ENCODE results near the gene RAI14. TPM values are rescaled to one million over a fixed set of nuclear protein-coding genes. Genes with fewer than 3 reads are reported as not detected.
"Not testable (repeated sequence)": the region's sequence is repeated elsewhere in the genome, so short reads cannot be mapped to it uniquely, and the experiment has no call there.

RAI14 gene
- total RNA-seq, 1 experiment from 2014 or later, result 71.5 TPM

DNA sequence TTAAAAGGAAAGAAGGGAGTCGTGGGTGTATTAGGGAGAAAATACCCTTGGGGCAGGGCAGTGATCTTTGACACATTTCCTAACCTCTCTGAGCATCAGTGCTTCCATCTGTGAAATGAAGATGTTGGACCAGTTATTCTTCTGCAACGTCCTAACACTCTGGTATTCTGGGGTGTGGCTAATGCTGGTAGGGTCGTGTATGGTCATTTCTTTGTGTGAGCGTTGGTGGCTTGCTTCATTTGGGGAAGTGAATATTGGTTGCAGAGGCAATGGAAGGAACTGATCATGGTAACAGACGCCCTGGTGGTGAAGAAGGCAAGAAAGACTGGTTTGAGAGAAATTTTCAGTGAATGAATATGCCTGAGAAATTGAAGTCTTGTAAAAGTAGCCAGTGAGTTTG, 114.9 kb downstream of the RAI14 start:
- Mint-ChIP-seq H3K27me3 (ENCODE audit: insufficient read depth, unreplicated experiment) (no peaks in the 10 kb centered on the region), H3K36me3 (ENCODE audit: insufficient read depth, unreplicated experiment) (peaks cover 43% of the 10 kb centered on the region), H3K4me3 (ENCODE audit: unreplicated experiment) (no peak overlapping the region), H3K9me3 (ENCODE audit: unreplicated experiment) (peaks cover 14% of the 10 kb centered on the region), H3K4me1 (ENCODE audit: low read depth, unreplicated experiment) (no peaks in the 10 kb centered on the region), H3K27ac (ENCODE audit: unreplicated experiment) (no peak overlapping the region)
- BruUV-seq (replicated peaks), result no TSS peak
- no peak overlapping the region for H3K4me3 ChIP-seq (ENCODE audit: low read depth, low read length)
- TF ChIP-seq, protein P1, sequence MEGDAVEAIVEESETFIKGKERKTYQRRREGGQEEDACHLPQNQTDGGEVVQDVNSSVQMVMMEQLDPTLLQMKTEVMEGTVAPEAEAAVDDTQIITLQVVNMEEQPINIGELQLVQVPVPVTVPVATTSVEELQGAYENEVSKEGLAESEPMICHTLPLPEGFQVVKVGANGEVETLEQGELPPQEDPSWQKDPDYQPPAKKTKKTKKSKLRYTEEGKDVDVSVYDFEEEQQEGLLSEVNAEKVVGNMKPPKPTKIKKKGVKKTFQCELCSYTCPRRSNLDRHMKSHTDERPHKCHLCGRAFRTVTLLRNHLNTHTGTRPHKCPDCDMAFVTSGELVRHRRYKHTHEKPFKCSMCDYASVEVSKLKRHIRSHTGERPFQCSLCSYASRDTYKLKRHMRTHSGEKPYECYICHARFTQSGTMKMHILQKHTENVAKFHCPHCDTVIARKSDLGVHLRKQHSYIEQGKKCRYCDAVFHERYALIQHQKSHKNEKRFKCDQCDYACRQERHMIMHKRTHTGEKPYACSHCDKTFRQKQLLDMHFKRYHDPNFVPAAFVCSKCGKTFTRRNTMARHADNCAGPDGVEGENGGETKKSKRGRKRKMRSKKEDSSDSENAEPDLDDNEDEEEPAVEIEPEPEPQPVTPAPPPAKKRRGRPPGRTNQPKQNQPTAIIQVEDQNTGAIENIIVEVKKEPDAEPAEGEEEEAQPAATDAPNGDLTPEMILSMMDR (IDR thresholded peaks at IDR 0.05; ENCODE audit: insufficient read depth in 1 of 2, low read depth in 1 of 2, low read length in 1 of 2, severe bottlenecking in 1 of 2, unreplicated experiment in 1 of 2), result no peak
- DNase-seq, result no peak
- intact Hi-C loops (cut with micrococcal nuclease; ENCODE audit: unreplicated experiment), result no loop called here
- peaks cover under 1% of the 10 kb centered on the region; the same call in 1 of the 2 replicates for H3K36me3 ChIP-seq (ENCODE audit: control insufficient read depth, insufficient read depth, low read length)
- H3K4me1 ChIP-seq, result no peaks in the 10 kb centered on the region
- CTCF ChIA-PET, result no interaction called here
- H3K9me3 ChIP-seq, result peaks cover 9% of the 10 kb centered on the region
- POLR2A ChIA-PET, result no interaction called here
- no peaks in the 10 kb centered on the region for H3K27me3 ChIP-seq (replicated peaks; ENCODE audit: control insufficient read depth, insufficient read depth, low read length)

DNA sequence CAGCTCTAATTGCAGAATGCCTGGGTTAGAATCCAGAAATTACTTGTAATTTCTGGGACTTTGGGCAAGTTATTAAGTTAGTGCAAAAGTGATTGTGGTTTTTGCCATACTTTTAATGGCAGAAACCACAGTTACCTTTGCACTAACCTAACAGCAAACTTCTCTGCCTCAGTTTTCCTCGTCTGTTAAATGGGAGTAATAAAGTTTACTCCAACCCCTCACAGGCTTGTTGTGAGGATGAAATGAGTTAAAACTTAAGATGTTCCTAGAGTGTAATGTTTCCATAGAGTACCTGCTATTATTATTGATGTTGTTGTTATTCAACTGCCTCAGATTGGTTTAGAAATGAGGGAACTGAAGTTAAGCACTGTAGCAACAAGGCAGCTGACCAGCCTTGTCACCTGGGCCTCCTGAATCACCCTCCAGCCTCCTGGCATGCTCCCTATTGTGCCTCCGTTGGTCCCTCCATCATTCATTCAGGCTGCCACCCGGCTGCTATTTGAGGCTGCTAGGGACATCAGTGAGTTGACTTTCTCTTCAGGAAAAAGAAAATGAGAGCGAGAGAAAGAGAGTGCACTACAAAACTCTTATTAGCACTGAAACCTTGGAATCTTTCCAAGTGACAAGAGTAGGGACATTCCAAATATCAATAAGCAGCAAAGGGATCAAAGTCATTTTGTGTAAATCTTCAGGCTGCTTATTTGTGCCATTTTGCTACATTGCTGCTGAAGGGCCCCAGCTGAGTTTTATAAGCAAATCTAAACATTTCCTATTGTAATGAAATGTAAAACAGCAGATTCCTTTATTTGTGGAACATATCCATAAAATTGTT, 116.4 kb downstream of the RAI14 start:
- ChIA-PET POLR2A (no interaction called here), CTCF (no interaction called here)
- intact Hi-C loops (cut with micrococcal nuclease; ENCODE audit: unreplicated experiment), result no loop called here
- H3K4me1 ChIP-seq, result no peaks in the 10 kb centered on the region
- H3K4me3 ChIP-seq (ENCODE audit: low read depth, low read length), result no peak overlapping the region
- Mint-ChIP-seq H3K27me3 (ENCODE audit: insufficient read depth, unreplicated experiment) (no peaks in the 10 kb centered on the region), H3K36me3 (ENCODE audit: insufficient read depth, unreplicated experiment) (peaks cover 30% of the 10 kb centered on the region), H3K4me1 (ENCODE audit: low read depth, unreplicated experiment) (no peaks in the 10 kb centered on the region), H3K4me3 (ENCODE audit: unreplicated experiment) (no peak overlapping the region), H3K9me3 (ENCODE audit: unreplicated experiment) (peaks cover 17% of the 10 kb centered on the region), H3K27ac (ENCODE audit: unreplicated experiment) (no peak overlapping the region)
- H3K27me3 ChIP-seq (replicated peaks; ENCODE audit: control insufficient read depth, insufficient read depth, low read length), result no peaks in the 10 kb centered on the region
- TF ChIP-seq, protein P1 (IDR thresholded peaks at IDR 0.05; ENCODE audit: insufficient read depth in 1 of 2, low read depth in 1 of 2, low read length in 1 of 2, severe bottlenecking in 1 of 2, unreplicated experiment in 1 of 2), result no peak
- peaks cover 9% of the 10 kb centered on the region for H3K9me3 ChIP-seq
- no TSS peak for BruUV-seq (replicated peaks)
- no peaks in the 10 kb centered on the region for H3K36me3 ChIP-seq (ENCODE audit: control insufficient read depth, insufficient read depth, low read length)
- DNase-seq, result no peak

DNA sequence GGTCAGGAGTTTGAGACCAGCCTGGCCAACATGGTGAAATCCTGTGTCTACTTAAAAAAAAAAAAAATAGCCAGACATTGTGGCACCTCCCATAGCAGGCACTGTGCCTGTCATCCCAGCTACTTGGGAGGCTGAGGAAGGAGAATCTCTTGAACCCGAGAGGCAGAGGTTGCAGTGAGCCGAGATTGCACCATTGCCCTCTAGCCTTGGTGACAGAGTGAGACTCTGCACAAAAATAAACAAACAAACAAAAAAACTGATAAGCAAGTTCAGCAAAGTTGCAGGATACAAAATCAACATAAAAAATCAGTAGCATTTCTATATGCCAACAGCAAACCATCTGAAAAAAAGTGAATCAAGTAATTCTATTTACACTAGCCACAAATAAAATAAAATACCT, 118.0 kb downstream of the RAI14 start:
- Mint-ChIP-seq H3K27me3 (ENCODE audit: insufficient read depth, unreplicated experiment) (no peaks in the 10 kb centered on the region), H3K36me3 (ENCODE audit: insufficient read depth, unreplicated experiment) (peaks cover 30% of the 10 kb centered on the region), H3K27ac (ENCODE audit: unreplicated experiment) (no peak overlapping the region), H3K4me3 (ENCODE audit: unreplicated experiment) (no peak overlapping the region), H3K4me1 (ENCODE audit: low read depth, unreplicated experiment) (no peaks in the 10 kb centered on the region), H3K9me3 (ENCODE audit: unreplicated experiment) (peaks cover 19% of the 10 kb centered on the region)
- Histone ChIP-seq H3K4me3 (ENCODE audit: low read depth, low read length) (no peak overlapping the region), H3K9me3 (peaks cover 9% of the 10 kb centered on the region), H3K36me3 (ENCODE audit: control insufficient read depth, insufficient read depth, low read length) (no peaks in the 10 kb centered on the region), H3K4me1 (no peaks in the 10 kb centered on the region), H3K27me3 (replicated peaks; ENCODE audit: control insufficient read depth, insufficient read depth, low read length) (no peaks in the 10 kb centered on the region)
- BruUV-seq (replicated peaks), result no TSS peak
- intact Hi-C loops (cut with micrococcal nuclease; ENCODE audit: unreplicated experiment), result no loop called here
- ChIA-PET CTCF (no interaction called here), POLR2A (no interaction called here)
- TF ChIP-seq, protein P1 (IDR thresholded peaks at IDR 0.05; ENCODE audit: insufficient read depth in 1 of 2, low read depth in 1 of 2, low read length in 1 of 2, severe bottlenecking in 1 of 2, unreplicated experiment in 1 of 2), result no peak
- DNase-seq, result no peak

DNA sequence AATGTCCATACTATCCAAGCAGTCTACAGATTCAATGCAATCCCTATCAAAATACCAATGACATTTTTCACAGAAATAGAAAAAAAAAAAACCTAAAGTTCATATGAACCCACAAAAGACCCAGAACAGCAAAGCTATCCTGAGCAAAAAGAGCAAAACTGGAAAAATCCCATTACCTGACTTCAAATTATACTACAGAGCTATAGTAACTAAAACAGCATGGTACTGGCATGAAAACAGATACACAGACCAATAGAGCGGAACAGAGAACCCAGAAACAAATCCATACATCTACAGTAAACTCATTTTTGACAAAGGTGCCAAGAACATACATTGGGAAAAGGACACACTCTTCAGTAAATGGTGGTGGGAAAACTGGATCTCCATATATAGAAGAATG, 118.5 kb downstream of the RAI14 start:
- CTCF ChIA-PET, result not testable (repeated sequence)

More for the DNA sequence above, 118.5 kb downstream of the RAI14 start:
- BruUV-seq (replicated peaks); H3K27me3 ChIP-seq (replicated peaks; ENCODE audit: control insufficient read depth, insufficient read depth, low read length); H3K27ac Mint-ChIP-seq (ENCODE audit: unreplicated experiment); H3K36me3 ChIP-seq (ENCODE audit: control insufficient read depth, insufficient read depth, low read length); H3K4me3 ChIP-seq (ENCODE audit: low read depth, low read length); POLR2A ChIA-PET; DNase-seq; H3K4me1 Mint-ChIP-seq (ENCODE audit: low read depth, unreplicated experiment); H3K27me3 Mint-ChIP-seq (ENCODE audit: insufficient read depth, unreplicated experiment); intact Hi-C loops (cut with micrococcal nuclease; ENCODE audit: unreplicated experiment); H3K4me1 ChIP-seq; H3K9me3 ChIP-seq; H3K4me3 Mint-ChIP-seq (ENCODE audit: unreplicated experiment): not testable (repeated sequence)
- Mint-ChIP-seq H3K36me3 (ENCODE audit: insufficient read depth, unreplicated experiment) (peaks cover 34% of the 10 kb centered on the region), H3K9me3 (ENCODE audit: unreplicated experiment) (peaks cover 24% of the 10 kb centered on the region)
